ENCODE data around the gene ZNF19.

Gene ZNF19

DNA sequence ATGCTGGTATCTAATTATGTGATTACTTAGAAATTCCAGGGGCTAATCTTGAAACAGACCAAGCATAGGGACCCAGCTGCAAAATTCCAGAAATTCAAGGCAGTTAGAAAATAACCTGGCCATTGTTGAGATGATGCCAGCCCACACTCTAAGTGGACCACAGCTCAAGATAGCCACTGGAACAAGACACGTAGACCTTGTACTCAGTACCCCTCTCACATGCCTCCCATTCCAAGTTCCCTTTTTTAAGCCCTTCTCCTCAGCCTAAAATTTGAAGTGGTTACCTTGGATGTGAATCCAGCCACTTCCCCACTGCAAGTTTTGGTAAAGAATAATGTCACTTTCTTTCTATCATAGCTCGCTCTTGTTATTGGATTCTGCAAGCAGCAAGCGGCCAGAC, 4.1 kb upstream of the ZNF19 start:
- TF ChIP-seq CTCF (conservative IDR thresholded peaks at IDR 0.05; ENCODE audit: low read length) (no peak), EZH2phosphoT487 (IDR thresholded peaks at IDR 0.05; ENCODE audit: borderline replicate concordance) (no peak)
- no peaks in the 10 kb centered on the region for H3K79me2 ChIP-seq (ENCODE audit: insufficient read depth, low read length)
- H3K9ac ChIP-seq (ENCODE audit: low read depth, low read length, poor library complexity, severe bottlenecking): no peak overlapping the region
- no peaks in the 10 kb centered on the region for H3K27me3 ChIP-seq (ENCODE audit: insufficient read depth, low read length, poor library complexity, severe bottlenecking)
- H3K4me1 ChIP-seq (ENCODE audit: insufficient read depth, low read length, poor library complexity, severe bottlenecking): peaks cover 6% of the 10 kb centered on the region
- no peaks in the 10 kb centered on the region for H3K36me3 ChIP-seq (ENCODE audit: insufficient read depth, low read length)
- no peaks in the 10 kb centered on the region for H3K9me3 ChIP-seq (ENCODE audit: insufficient read depth, low read depth, low read length)
- no peak overlapping the region for H2AFZ ChIP-seq (ENCODE audit: low read length)
- H3K9me2 ChIP-seq (replicated peaks; ENCODE audit: low read depth, low read length): no peaks in the 10 kb centered on the region
- no peak overlapping the region for H3K4me2 ChIP-seq (ENCODE audit: low read depth, low read length, poor library complexity, severe bottlenecking)
- H4K20me1 ChIP-seq (ENCODE audit: insufficient read depth, low read length, poor library complexity, severe bottlenecking): no peaks in the 10 kb centered on the region
- no peaks in the 10 kb centered on the region for H3F3A ChIP-seq (ENCODE audit: low read depth)
- no peak overlapping the region for H3K4me3 ChIP-seq (ENCODE audit: low read length, poor library complexity, severe bottlenecking)

DNA sequence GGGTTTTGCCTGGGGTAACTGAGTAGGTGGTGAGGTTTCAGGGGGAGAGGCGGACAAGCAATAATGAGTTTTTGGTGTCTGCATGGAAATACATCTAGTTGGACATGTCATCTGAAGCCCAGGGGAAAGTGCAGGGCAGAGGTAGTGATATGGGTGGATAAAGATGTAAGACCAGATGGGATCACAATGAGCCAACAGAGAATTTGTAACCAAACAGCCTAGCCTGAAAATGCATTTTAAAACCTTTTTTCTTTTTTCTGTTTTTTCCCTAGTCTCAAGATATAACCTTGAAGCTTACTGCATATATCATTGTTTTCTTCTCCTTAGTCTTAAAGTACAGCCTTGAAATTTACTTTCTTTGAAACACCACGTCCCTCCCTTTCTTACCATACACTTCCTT, 3.7 kb upstream of the ZNF19 start:
- H3K27me3 ChIP-seq (ENCODE audit: insufficient read depth, low read length, poor library complexity, severe bottlenecking): no peaks in the 10 kb centered on the region
- H3K36me3 ChIP-seq (ENCODE audit: insufficient read depth, low read length): no peaks in the 10 kb centered on the region
- no peaks in the 10 kb centered on the region for H3K9me2 ChIP-seq (replicated peaks; ENCODE audit: low read depth, low read length)
- peaks cover 6% of the 10 kb centered on the region for H3K4me1 ChIP-seq (ENCODE audit: insufficient read depth, low read length, poor library complexity, severe bottlenecking)
- no peak overlapping the region for H3K9ac ChIP-seq (ENCODE audit: low read depth, low read length, poor library complexity, severe bottlenecking)
- no peak overlapping the region for H3K4me2 ChIP-seq (ENCODE audit: low read depth, low read length, poor library complexity, severe bottlenecking)
- no peaks in the 10 kb centered on the region for H3K9me3 ChIP-seq (ENCODE audit: insufficient read depth, low read depth, low read length)
- H4K20me1 ChIP-seq (ENCODE audit: insufficient read depth, low read length, poor library complexity, severe bottlenecking): no peaks in the 10 kb centered on the region
- no peaks in the 10 kb centered on the region for H3F3A ChIP-seq (ENCODE audit: low read depth)
- H2AFZ ChIP-seq (ENCODE audit: low read length): 0 out of 2 replicates have a peak overlapping the region, but pooled peaks have one; percentile 25
- no peaks in the 10 kb centered on the region for H3K79me2 ChIP-seq (ENCODE audit: insufficient read depth, low read length)
- no peak for TF ChIP-seq EZH2phosphoT487 (IDR thresholded peaks at IDR 0.05; ENCODE audit: borderline replicate concordance)
- no peak for TF ChIP-seq CTCF (conservative IDR thresholded peaks at IDR 0.05; ENCODE audit: low read length)
- no peak overlapping the region for H3K4me3 ChIP-seq (ENCODE audit: low read length, poor library complexity, severe bottlenecking)

DNA sequence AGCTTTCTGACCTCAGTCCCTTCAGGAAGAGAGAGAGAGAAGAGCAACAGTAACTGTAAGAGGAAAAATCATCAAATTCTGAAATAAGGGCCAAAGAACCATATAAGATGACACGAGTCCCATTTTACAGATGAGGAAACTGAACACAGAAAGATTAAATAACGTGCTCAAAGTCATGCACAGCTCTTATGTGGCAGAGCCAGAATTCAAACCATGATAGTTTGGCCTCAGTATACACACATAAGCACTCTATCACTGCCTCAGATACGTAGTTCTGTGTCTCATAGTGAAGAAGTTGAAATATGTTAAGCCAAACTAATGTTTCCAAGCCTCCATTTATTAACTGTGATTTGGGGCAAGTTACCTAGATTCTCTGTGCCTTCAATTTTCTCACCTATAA, 1.9 kb upstream of the ZNF19 start:
- no peaks in the 10 kb centered on the region for H3K36me3 ChIP-seq (ENCODE audit: insufficient read depth, low read length)
- no peak overlapping the region for H3K4me2 ChIP-seq (ENCODE audit: low read depth, low read length, poor library complexity, severe bottlenecking)
- no peaks in the 10 kb centered on the region for H3K79me2 ChIP-seq (ENCODE audit: insufficient read depth, low read length)
- peaks cover 6% of the 10 kb centered on the region for H3K4me1 ChIP-seq (ENCODE audit: insufficient read depth, low read length, poor library complexity, severe bottlenecking)
- H3F3A ChIP-seq (ENCODE audit: low read depth): no peaks in the 10 kb centered on the region
- no peaks in the 10 kb centered on the region for H3K27me3 ChIP-seq (ENCODE audit: insufficient read depth, low read length, poor library complexity, severe bottlenecking)
- no peaks in the 10 kb centered on the region for H4K20me1 ChIP-seq (ENCODE audit: insufficient read depth, low read length, poor library complexity, severe bottlenecking)
- no peak for TF ChIP-seq CTCF (conservative IDR thresholded peaks at IDR 0.05; ENCODE audit: low read length)
- no peak for TF ChIP-seq EZH2phosphoT487 (IDR thresholded peaks at IDR 0.05; ENCODE audit: borderline replicate concordance)
- no peaks in the 10 kb centered on the region for H3K9me2 ChIP-seq (replicated peaks; ENCODE audit: low read depth, low read length)
- no peak overlapping the region for H3K4me3 ChIP-seq (ENCODE audit: low read length, poor library complexity, severe bottlenecking)
- H3K9me3 ChIP-seq (ENCODE audit: insufficient read depth, low read depth, low read length): no peaks in the 10 kb centered on the region
- no peak overlapping the region for H3K9ac ChIP-seq (ENCODE audit: low read depth, low read length, poor library complexity, severe bottlenecking)
- no peak overlapping the region for H2AFZ ChIP-seq (ENCODE audit: low read length)
